Astrocyte (in vitro differentiated cells and primary cell): ENCODE measurements around the gene FTO. TPM values are rescaled to one million over a fixed set of nuclear protein-coding genes. Genes with fewer than 3 reads are reported as not detected.
A peak's percentile ranks its signal among the peaks of the same experiment; 100 is the strongest.

ENCODE experiments used
- DNase-seq: peaks from one replicate; pipeline ENCODE4 v3.0.0-alpha.2; 2010; ENCODE audit warnings: low read depth
- FAIRE-seq: peaks from 2 replicates; lab custom pipeline; 2011; peaks lifted over from hg19 to GRCh38; lab: Jason Lieb, UNC
- H2AFZ ChIP-seq: 2 replicates; pipeline ENCODE4 v1.6.0; 2012; ENCODE audit warnings: low read depth, low read length, inconsistent platforms
- H3K27ac ChIP-seq: 2 replicates; pipeline ENCODE4 v1.5.1; 2011; ENCODE audit warnings: low read depth, low read length, inconsistent platforms
- H3K27me3 ChIP-seq: 2 replicates; pipeline ENCODE4 v1.6.0; 2011; ENCODE audit warnings: low read length, inconsistent platforms; ENCODE audit not compliant: insufficient read depth
- H3K36me3 ChIP-seq: 2 replicates; pipeline ENCODE4 v1.5.1; 2011; ENCODE audit warnings: low read length, inconsistent platforms; ENCODE audit not compliant: insufficient read depth
- H3K4me1 ChIP-seq: 2 replicates; pipeline ENCODE4 v1.5.1; 2011; ENCODE audit warnings: low read length, inconsistent platforms; ENCODE audit not compliant: insufficient read depth
- H3K4me2 ChIP-seq: 2 replicates; pipeline ENCODE4 v1.6.0; 2012; ENCODE audit warnings: low read length, inconsistent platforms
- H3K4me3 ChIP-seq: 2 replicates; pipeline ENCODE4 v1.5.1; 2011; ENCODE audit warnings: low read depth, mild to moderate bottlenecking, low read length, inconsistent platforms; ENCODE audit not compliant: insufficient read depth
- H3K79me2 ChIP-seq: 2 replicates; pipeline ENCODE4 v1.6.0; 2012; ENCODE audit warnings: mild to moderate bottlenecking, low read length, inconsistent platforms; ENCODE audit not compliant: insufficient read depth
- H3K9ac ChIP-seq: 2 replicates; pipeline ENCODE4 v1.6.0; 2012; ENCODE audit warnings: mild to moderate bottlenecking, low read length, inconsistent platforms
- H3K9me3 ChIP-seq: 2 replicates; pipeline ENCODE4 v1.5.1; 2012; ENCODE audit warnings: low read depth, mild to moderate bottlenecking, low read length, inconsistent platforms; ENCODE audit not compliant: insufficient read depth
- H4K20me1 ChIP-seq: 2 replicates; pipeline ENCODE4 v1.6.0; 2012; ENCODE audit warnings: low read length, inconsistent platforms; ENCODE audit not compliant: insufficient read depth
- H3K27ac Mint-ChIP-seq: one replicate; pipeline ENCODE4 v1.8.0; 2021; ENCODE audit warnings: mild to moderate bottlenecking, mixed read lengths; ENCODE audit not compliant: unreplicated experiment
- H3K27me3 Mint-ChIP-seq: one replicate; pipeline ENCODE4 v1.8.0; 2021; ENCODE audit warnings: low read depth, mixed read lengths; ENCODE audit not compliant: unreplicated experiment
- H3K36me3 Mint-ChIP-seq: one replicate; pipeline ENCODE4 v1.8.0; 2021; ENCODE audit warnings: low read depth, mixed read lengths; ENCODE audit not compliant: unreplicated experiment
- H3K4me1 Mint-ChIP-seq: one replicate; pipeline ENCODE4 v1.8.0; 2021; ENCODE audit warnings: low read depth, mixed read lengths; ENCODE audit not compliant: unreplicated experiment
- H3K4me3 Mint-ChIP-seq: one replicate; pipeline ENCODE4 v1.8.0; 2021; ENCODE audit warnings: mild to moderate bottlenecking, moderate library complexity, mixed read lengths; ENCODE audit not compliant: unreplicated experiment
- H3K9me3 Mint-ChIP-seq: one replicate; pipeline ENCODE4 v1.8.0; 2021; ENCODE audit warnings: mild to moderate bottlenecking, mixed read lengths; ENCODE audit not compliant: unreplicated experiment
- CTCF ChIP-seq: IDR thresholded peaks from 2 replicates; pipeline ENCODE4 v1.5.1; 2011; ENCODE audit warnings: low read depth, mild to moderate bottlenecking, inconsistent platforms, low read length, moderate library complexity; ENCODE audit not compliant: insufficient read depth
- EZH2 ChIP-seq: IDR thresholded peaks from 2 replicates; pipeline ENCODE4 v1.6.1; 2012; ENCODE audit warnings: mild to moderate bottlenecking, low read length, inconsistent platforms; ENCODE audit not compliant: insufficient read depth
- total RNA-seq: library from RNA; stranded (reverse); gene quantifications from 2 replicates; pipeline ENCODE4 v1.2.1, GENCODE V29; 2021

The FTO gene
- total RNA-seq, 1 donor from 2014 or later: 73.1 TPM

DNA sequence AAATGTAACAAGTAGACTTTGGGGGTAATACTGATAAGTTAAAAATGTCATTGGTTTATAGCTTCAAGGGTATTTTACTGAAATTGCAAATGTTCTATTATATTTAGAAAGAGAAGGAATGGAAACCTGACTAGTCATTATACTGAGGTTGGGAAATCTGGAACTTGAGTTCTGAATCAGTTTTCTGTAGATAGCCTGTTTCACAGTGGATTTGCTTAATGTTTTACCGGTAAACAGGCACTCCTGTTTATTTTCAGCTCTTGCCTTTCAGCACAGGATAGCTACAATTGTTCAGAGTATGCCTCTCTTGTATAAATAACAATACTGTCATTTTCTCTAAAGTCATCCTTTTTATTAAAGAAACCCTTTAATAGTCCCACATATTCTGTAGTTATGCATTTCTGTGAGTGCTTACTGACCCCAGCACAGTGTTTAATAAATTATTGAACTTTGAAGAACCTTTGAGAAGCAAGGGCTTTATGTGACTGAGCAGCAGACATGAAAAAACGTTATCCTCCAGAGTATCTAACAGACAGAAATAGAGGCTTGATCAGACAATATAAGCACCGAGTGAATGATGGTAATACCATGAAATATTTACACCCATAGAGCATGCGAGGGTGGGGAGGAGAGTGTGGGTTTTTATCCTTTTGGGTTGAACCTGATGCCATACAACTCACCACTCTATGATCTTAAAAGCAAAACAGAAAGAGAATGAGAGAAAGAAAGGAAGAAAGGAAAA is 58.2 kb downstream of the FTO start:
- H3K27ac Mint-ChIP-seq: no peak overlapping the region
- H3K4me1 Mint-ChIP-seq: peaks cover 17% of the 10 kb centered on the region
- H4K20me1 ChIP-seq: peaks cover 72% of the 10 kb centered on the region
- TF ChIP-seq CTCF: no peak
- TF ChIP-seq EZH2: no peak
- H3K4me1 ChIP-seq: peaks cover 10% of the 10 kb centered on the region
- no peak overlapping the region for H3K4me2 ChIP-seq
- DNase-seq: no peak
- H3K4me3 Mint-ChIP-seq: no peak overlapping the region
- no peak overlapping the region for H2AFZ ChIP-seq
- H3K27me3 ChIP-seq: no peaks in the 10 kb centered on the region
- peaks cover 48% of the 10 kb centered on the region for H3K79me2 ChIP-seq
- no peak overlapping the region for H3K4me3 ChIP-seq
- peaks cover 2% of the 10 kb centered on the region for H3K36me3 Mint-ChIP-seq
- H3K27me3 Mint-ChIP-seq: no peaks in the 10 kb centered on the region
- no peaks in the 10 kb centered on the region for H3K9me3 Mint-ChIP-seq
- H3K36me3 ChIP-seq: no peaks in the 10 kb centered on the region
- FAIRE-seq: no peak
- no peak overlapping the region for H3K27ac ChIP-seq
- no peaks in the 10 kb centered on the region for H3K9me3 ChIP-seq
- no peak overlapping the region for H3K9ac ChIP-seq

- no peak overlapping the region for H3K27ac Mint-ChIP-seq
Measured at GRCh38 chr16:53766304-53767016, 62.5 kb downstream of the FTO start.

More at GRCh38 chr16:53766304-53767016, 62.5 kb downstream of the FTO start:
- Histone ChIP-seq H2AFZ (no peak overlapping the region), H3K27ac (peak overlapping the region; percentile 23), H3K9ac (no peak overlapping the region), H3K36me3 (no peaks in the 10 kb centered on the region), H3K4me3 (no peak overlapping the region), H3K79me2 (peaks cover 32% of the 10 kb centered on the region), H3K27me3 (peaks cover 2% of the 10 kb centered on the region), H3K9me3 (no peaks in the 10 kb centered on the region), H3K4me2 (peak overlapping the region; percentile 25), H4K20me1 (peaks cover 64% of the 10 kb centered on the region), H3K4me1 (peaks cover 38% of the 10 kb centered on the region)
- no peak overlapping the region for H3K4me3 Mint-ChIP-seq
- DNase-seq (peak; percentile 62), FAIRE-seq (peak; percentile 54)
- TF ChIP-seq CTCF: no peak
- no peak for TF ChIP-seq EZH2
- H3K9me3 Mint-ChIP-seq: no peaks in the 10 kb centered on the region
- H3K27me3 Mint-ChIP-seq: no peaks in the 10 kb centered on the region
- H3K36me3 Mint-ChIP-seq: no peaks in the 10 kb centered on the region
- H3K4me1 Mint-ChIP-seq: peaks cover 31% of the 10 kb centered on the region
